T1000 (cell line): Measurements from ENCODE around the gene RASIP1.
"Not testable (repeated sequence)": the region's sequence is repeated elsewhere in the genome, so short reads cannot be mapped to it uniquely, and the experiment has no call there.

Experiments used
- DNase-seq: peaks from one replicate; lab custom pipeline; 2025; ENCODE audit warnings: mixed read lengths; lab: John Stamatoyannopoulos, UW

RASIP1 gene

GRCh38 chr19:48740164-48740972, at the start of gene RASIP1:
Gene RASIP1 (minus strand): TSS chr19:48740610. CDS start chr19:48740282, 328 bp downstream.
- no peak for DNase-seq

GRCh38 chr19:48787331-48787730, 46.9 kb upstream of the RASIP1 start:
- DNase-seq = not testable (repeated sequence)

GRCh38 chr19:48786422-48786821, 46.0 kb upstream of the RASIP1 start:
- not testable (repeated sequence) for DNase-seq

- no peak for DNase-seq
These were observed 44.1 kb upstream of the RASIP1 start for GRCh38 chr19:48784527-48784926.

GRCh38 chr19:48780631-48781391, 40.4 kb upstream of the RASIP1 start:
- peak; percentile 18 for DNase-seq

GRCh38 chr19:48779636-48780035, 39.2 kb upstream of the RASIP1 start:
- DNase-seq = no peak

GRCh38 chr19:48777720-48778119, 37.3 kb upstream of the RASIP1 start:
- no peak for DNase-seq

- no peak for DNase-seq
These were observed 36.7 kb upstream of the RASIP1 start for GRCh38 chr19:48777139-48777538.

GRCh38 chr19:48772503-48772953, 32.1 kb upstream of the RASIP1 start:
- no peak for DNase-seq

GRCh38 chr19:48770734-48771472, 30.5 kb upstream of the RASIP1 start:
- no peak for DNase-seq

- DNase-seq = no peak
These were observed 29.9 kb upstream of the RASIP1 start for GRCh38 chr19:48770266-48770665.

GRCh38 chr19:48768994-48769713, 28.7 kb upstream of the RASIP1 start:
- no peak for DNase-seq

GRCh38 chr19:48768171-48768753, 27.9 kb upstream of the RASIP1 start:
- not testable (repeated sequence) for DNase-seq

GRCh38 chr19:48765816-48766215, 25.4 kb upstream of the RASIP1 start:
- DNase-seq = not testable (repeated sequence)

- DNase-seq = no peak
These were observed 20.2 kb upstream of the RASIP1 start for GRCh38 chr19:48760504-48761205.

- no peak for DNase-seq
These were observed 17.3 kb upstream of the RASIP1 start for GRCh38 chr19:48757741-48758144.

GRCh38 chr19:48757089-48757675, 16.8 kb upstream of the RASIP1 start:
- DNase-seq = no peak

- DNase-seq = no peak
These were observed 16.3 kb upstream of the RASIP1 start for GRCh38 chr19:48756686-48757085.

GRCh38 chr19:48756212-48756611, 15.8 kb upstream of the RASIP1 start:
- no peak for DNase-seq

- DNase-seq = no peak
These were observed 15.4 kb upstream of the RASIP1 start for GRCh38 chr19:48755787-48756186.
